Panc1 (cell line): ENCODE measurements around the gene PRMT9. TPM values are rescaled to one million over a fixed set of nuclear protein-coding genes. Genes with fewer than 3 reads are reported as not detected.

Source experiments
- ATAC-seq: fragments of 200-7000 bp; cut with Tn5 transposase; 2 replicates; pipeline ENCODE4 v1.9.1; 2020; ENCODE audit warnings: mild to moderate bottlenecking, moderate library complexity
- BruUV-seq: library from RNA; stranded (reverse); fragments of 400-500 nt; replicated peaks from 2 replicates; lab custom pipeline; 2021; lab: Mats Ljungman, UMichigan
- CTCF ChIA-PET: fragments of 300-600 bp; sonication (Branson Sonifier 250); formaldehyde crosslinking; loops from one replicate; lab custom pipeline; 2022; ENCODE audit warnings: antibody characterized with exemption; lab: Charles Lee
- POLR2A ChIA-PET: fragments of 300-600 bp; sonication (Branson Sonifier 250); formaldehyde crosslinking; loops from one replicate; lab custom pipeline; 2022; ENCODE audit warnings: antibody characterized with exemption; lab: Charles Lee
- DNase-seq: peaks from one replicate; pipeline ENCODE4 v3.0.0-alpha.2; 2010; ENCODE audit warnings: low read depth, low spot score
- H3K27ac ChIP-seq: 2 replicates; pipeline ENCODE4 v1.5.1; 2011; ENCODE audit warnings: mild to moderate bottlenecking, low read length, inconsistent platforms
- H3K27me3 ChIP-seq: fragments of 200-500 bp; sonication (Bioruptor generic); 2 replicates; pipeline ENCODE4 v1.6.0; 2014; ENCODE audit warnings: low read length, inconsistent platforms; ENCODE audit not compliant: control insufficient read depth, insufficient read depth
- H3K36me3 ChIP-seq: fragments of 200-500 bp; sonication (Bioruptor generic); 2 replicates; pipeline ENCODE4 v1.5.1; 2014; ENCODE audit warnings: inconsistent platforms, mild to moderate bottlenecking, low read length, moderate library complexity; ENCODE audit not compliant: control insufficient read depth, insufficient read depth
- H3K4me1 ChIP-seq: 2 replicates; pipeline ENCODE4 v1.5.1; 2011; ENCODE audit warnings: inconsistent platforms, mild to moderate bottlenecking, low read length, moderate library complexity; ENCODE audit not compliant: control insufficient read depth, insufficient read depth
- H3K4me3 ChIP-seq, 2 experiments: 2 replicates each; pipeline ENCODE4 v1.5.1; 2011 to 2012; ENCODE audit warnings: low read depth in 2 of 2, low read length in 2 of 2, mild to moderate bottlenecking in 2 of 2, inconsistent platforms in 1 of 2, moderate library complexity in 1 of 2
- H3K9me3 ChIP-seq: fragments of 200-500 bp; sonication (Bioruptor generic); 2 replicates; pipeline ENCODE4 v1.5.1; 2014; ENCODE audit warnings: low read depth, mild to moderate bottlenecking, inconsistent platforms, low read length, moderate library complexity; ENCODE audit not compliant: control insufficient read depth, insufficient read depth
- CTCF ChIP-seq: fragments of 450-650 bp; IDR thresholded peaks from 2 replicates; pipeline ENCODE4 v1.5.1; 2017; ENCODE audit warnings: mild to moderate bottlenecking
- POLR2AphosphoS5 ChIP-seq: IDR thresholded peaks from 2 replicates; pipeline ENCODE4 v1.6.1; 2012; ENCODE audit warnings: mild to moderate bottlenecking, low read depth, low read length, moderate library complexity
- SIN3A ChIP-seq: IDR thresholded peaks from 2 replicates; pipeline ENCODE4 v1.6.1; 2012; ENCODE audit warnings: low read depth, mild to moderate bottlenecking, low read length, moderate library complexity, borderline replicate concordance; ENCODE audit not compliant: insufficient read depth
- TCF7L2 ChIP-seq: IDR thresholded peaks from 2 replicates; pipeline ENCODE4 v1.6.1; 2011; ENCODE audit warnings: mild to moderate bottlenecking, low read depth, low read length, inconsistent platforms
- in situ Hi-C: cut with HindIII; loops from 2 replicates; pipeline ENCODE4 v1.10.0; 2016; ENCODE audit warnings: low sequenced_read_pairs, low pct_unique_long_range_greater_than_20kb
- intact Hi-C: fragments of 100-400 bp; cut with micrococcal nuclease; formaldehyde crosslinking; loops from one replicate; pipeline ENCODE4 v1.10.0; 2022; ENCODE audit not compliant: unreplicated experiment
- total RNA-seq: library from RNA; stranded (reverse); gene quantifications from one replicate; pipeline ENCODE4 v1.2.1, GENCODE V29; 2021; ENCODE audit not compliant: unreplicated experiment
- TF ChIP-seq, protein P1 (sequence below), 2 experiments: IDR thresholded peaks; 2 replicates each; pipeline ENCODE4 v1.6.1; 2011 to 2012; ENCODE audit warnings: low read depth in 2 of 2, control low read depth in 1 of 2, low read length in 1 of 2, mild to moderate bottlenecking in 1 of 2, moderate library complexity in 1 of 2; ENCODE audit not compliant: insufficient read depth in 1 of 2

Gene PRMT9
- total RNA-seq, 1 experiment from 2014 or later = 4.4 TPM

DNA sequence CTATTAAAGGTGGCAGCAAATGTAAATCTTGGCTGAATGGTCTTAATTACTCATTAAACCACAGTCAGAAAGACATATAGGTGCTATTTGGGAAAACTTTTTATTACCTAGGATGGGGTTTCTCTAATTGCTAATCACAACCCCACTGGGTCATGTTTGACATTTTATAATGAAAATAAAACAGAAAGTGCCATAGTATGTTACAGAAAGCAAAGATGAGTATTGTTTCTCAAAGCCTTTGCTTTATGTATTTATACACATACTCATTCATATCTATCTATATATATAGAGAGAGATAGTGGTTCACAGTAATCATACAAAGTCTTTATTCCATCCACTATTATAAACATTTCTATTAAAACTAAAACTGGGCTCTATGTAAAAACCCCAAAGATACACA is 48.6 kb downstream of the PRMT9 start:
- BruUV-seq = no TSS peak
- H3K36me3 ChIP-seq = peaks cover 17% of the 10 kb centered on the region; the same call in 1 of the 2 replicates
- ATAC-seq (no peak), DNase-seq (no peak)
- H3K27ac ChIP-seq = no peak overlapping the region
- CTCF ChIA-PET = no interaction called here
- TF ChIP-seq SIN3A = no peak
- H3K9me3 ChIP-seq = no peaks in the 10 kb centered on the region
- no peaks in the 10 kb centered on the region for H3K27me3 ChIP-seq
- no peak overlapping the region for H3K4me3 ChIP-seq
- in situ Hi-C loops = no loop called here
- intact Hi-C loops = no loop called here
- POLR2A ChIA-PET = no interaction called here
- no peaks in the 10 kb centered on the region for H3K4me1 ChIP-seq

- Histone ChIP-seq H3K27me3 (no peaks in the 10 kb centered on the region), H3K36me3 (peaks cover 24% of the 10 kb centered on the region), H3K27ac (no peak overlapping the region), H3K4me3 (no peak overlapping the region), H3K9me3 (no peaks in the 10 kb centered on the region), H3K4me1 (no peaks in the 10 kb centered on the region)
- ATAC-seq = no peak
- TF ChIP-seq SIN3A = no peak
- no peak for TF ChIP-seq POLR2AphosphoS5
- no peak for TF ChIP-seq CTCF
- TF ChIP-seq, protein P1, sequence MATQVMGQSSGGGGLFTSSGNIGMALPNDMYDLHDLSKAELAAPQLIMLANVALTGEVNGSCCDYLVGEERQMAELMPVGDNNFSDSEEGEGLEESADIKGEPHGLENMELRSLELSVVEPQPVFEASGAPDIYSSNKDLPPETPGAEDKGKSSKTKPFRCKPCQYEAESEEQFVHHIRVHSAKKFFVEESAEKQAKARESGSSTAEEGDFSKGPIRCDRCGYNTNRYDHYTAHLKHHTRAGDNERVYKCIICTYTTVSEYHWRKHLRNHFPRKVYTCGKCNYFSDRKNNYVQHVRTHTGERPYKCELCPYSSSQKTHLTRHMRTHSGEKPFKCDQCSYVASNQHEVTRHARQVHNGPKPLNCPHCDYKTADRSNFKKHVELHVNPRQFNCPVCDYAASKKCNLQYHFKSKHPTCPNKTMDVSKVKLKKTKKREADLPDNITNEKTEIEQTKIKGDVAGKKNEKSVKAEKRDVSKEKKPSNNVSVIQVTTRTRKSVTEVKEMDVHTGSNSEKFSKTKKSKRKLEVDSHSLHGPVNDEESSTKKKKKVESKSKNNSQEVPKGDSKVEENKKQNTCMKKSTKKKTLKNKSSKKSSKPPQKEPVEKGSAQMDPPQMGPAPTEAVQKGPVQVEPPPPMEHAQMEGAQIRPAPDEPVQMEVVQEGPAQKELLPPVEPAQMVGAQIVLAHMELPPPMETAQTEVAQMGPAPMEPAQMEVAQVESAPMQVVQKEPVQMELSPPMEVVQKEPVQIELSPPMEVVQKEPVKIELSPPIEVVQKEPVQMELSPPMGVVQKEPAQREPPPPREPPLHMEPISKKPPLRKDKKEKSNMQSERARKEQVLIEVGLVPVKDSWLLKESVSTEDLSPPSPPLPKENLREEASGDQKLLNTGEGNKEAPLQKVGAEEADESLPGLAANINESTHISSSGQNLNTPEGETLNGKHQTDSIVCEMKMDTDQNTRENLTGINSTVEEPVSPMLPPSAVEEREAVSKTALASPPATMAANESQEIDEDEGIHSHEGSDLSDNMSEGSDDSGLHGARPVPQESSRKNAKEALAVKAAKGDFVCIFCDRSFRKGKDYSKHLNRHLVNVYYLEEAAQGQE (IDR thresholded peaks at IDR 0.05; ENCODE audit: insufficient read depth in 1 of 2, low read depth in 2 of 2, low read length in 1 of 2) = no peak
- TF ChIP-seq TCF7L2 = no peak
- POLR2A ChIA-PET = no interaction called here
- no peak for DNase-seq
- intact Hi-C loops (no loop called here), in situ Hi-C loops (no loop called here)
- no TSS peak for BruUV-seq
- CTCF ChIA-PET = no interaction called here
Measured at GRCh38 chr4:147633643-147634042, 50.3 kb downstream of the PRMT9 start.

DNA sequence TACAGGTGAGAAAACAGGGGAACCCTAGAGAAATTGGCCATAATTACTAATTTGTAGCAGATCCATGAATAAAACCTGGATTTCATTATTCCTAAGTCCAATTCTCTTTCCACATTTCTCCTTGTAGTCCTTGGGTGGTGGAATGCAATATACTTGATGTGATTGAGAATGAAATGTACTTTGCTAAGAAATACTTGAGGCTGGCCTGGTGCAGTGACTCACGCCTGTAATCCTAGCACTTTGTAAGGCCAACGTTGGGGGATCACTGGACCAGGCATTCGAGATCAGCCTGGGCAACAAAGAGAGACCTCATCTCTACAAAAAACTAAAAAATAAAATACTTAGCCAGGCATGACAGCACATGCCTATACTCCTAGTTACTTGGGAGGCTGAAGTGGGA is 50.9 kb downstream of the PRMT9 start:
- CTCF ChIA-PET = no interaction called here
- in situ Hi-C loops (no loop called here), intact Hi-C loops (no loop called here)
- BruUV-seq = no TSS peak
- DNase-seq = no peak
- ATAC-seq = no peak
- TF ChIP-seq TCF7L2 = no peak
- H3K4me1 ChIP-seq = no peaks in the 10 kb centered on the region
- peaks cover 27% of the 10 kb centered on the region for H3K36me3 ChIP-seq
- POLR2A ChIA-PET = no interaction called here
- H3K27ac ChIP-seq = no peak overlapping the region
- no peak overlapping the region for H3K4me3 ChIP-seq
- no peaks in the 10 kb centered on the region for H3K9me3 ChIP-seq
- no peaks in the 10 kb centered on the region for H3K27me3 ChIP-seq
